T-helper 17 cell (primary cell): ENCODE data around the gene GABBR2. TPM values are rescaled to one million over a fixed set of nuclear protein-coding genes. Genes with fewer than 3 reads are reported as not detected.

Source experiments
- ATAC-seq: fragments of 150-1000 bp; cut with Tn5 transposase; 2 replicates; pipeline ENCODE4 v1.10.0; 2021; ENCODE audit warnings: mild to moderate bottlenecking, moderate library complexity
- DNase-seq, 3 donors: peaks; one replicate each; pipeline versions ENCODE4 v3.0.0 to v3.0.0-alpha.2; 2020 to 2021
- H3K9me3 ChIP-seq: one replicate; pipeline ENCODE4 v1.7.0; 2013; ENCODE audit warnings: low read length, mild to moderate bottlenecking; ENCODE audit not compliant: control insufficient read depth, poor library complexity, severe bottlenecking
- H3K27ac Mint-ChIP-seq: one replicate; pipeline ENCODE4 v1.8.0; 2022; ENCODE audit warnings: mild to moderate bottlenecking, moderate library complexity, mixed read lengths
- H3K27me3 Mint-ChIP-seq: one replicate; pipeline ENCODE4 v1.8.0; 2022; ENCODE audit warnings: mixed read lengths
- H3K36me3 Mint-ChIP-seq: one replicate; pipeline ENCODE4 v1.8.0; 2022; ENCODE audit warnings: low read depth, mixed read lengths
- H3K4me1 Mint-ChIP-seq: one replicate; pipeline ENCODE4 v1.8.0; 2022; ENCODE audit warnings: mild to moderate bottlenecking, mixed read lengths
- H3K4me3 Mint-ChIP-seq: one replicate; pipeline ENCODE4 v1.8.0; 2022; ENCODE audit warnings: mild to moderate bottlenecking, moderate library complexity, mixed read lengths
- total RNA-seq, 4 donors: library from RNA in 2 of 4; stranded (reverse) in 2 of 4; gene quantifications; one replicate each; pipeline ENCODE4 v1.2.3 and lab custom pipeline; 2022 to 2026

Gene GABBR2
- total RNA-seq, 2 donors from 2014 or later: not detected

DNA sequence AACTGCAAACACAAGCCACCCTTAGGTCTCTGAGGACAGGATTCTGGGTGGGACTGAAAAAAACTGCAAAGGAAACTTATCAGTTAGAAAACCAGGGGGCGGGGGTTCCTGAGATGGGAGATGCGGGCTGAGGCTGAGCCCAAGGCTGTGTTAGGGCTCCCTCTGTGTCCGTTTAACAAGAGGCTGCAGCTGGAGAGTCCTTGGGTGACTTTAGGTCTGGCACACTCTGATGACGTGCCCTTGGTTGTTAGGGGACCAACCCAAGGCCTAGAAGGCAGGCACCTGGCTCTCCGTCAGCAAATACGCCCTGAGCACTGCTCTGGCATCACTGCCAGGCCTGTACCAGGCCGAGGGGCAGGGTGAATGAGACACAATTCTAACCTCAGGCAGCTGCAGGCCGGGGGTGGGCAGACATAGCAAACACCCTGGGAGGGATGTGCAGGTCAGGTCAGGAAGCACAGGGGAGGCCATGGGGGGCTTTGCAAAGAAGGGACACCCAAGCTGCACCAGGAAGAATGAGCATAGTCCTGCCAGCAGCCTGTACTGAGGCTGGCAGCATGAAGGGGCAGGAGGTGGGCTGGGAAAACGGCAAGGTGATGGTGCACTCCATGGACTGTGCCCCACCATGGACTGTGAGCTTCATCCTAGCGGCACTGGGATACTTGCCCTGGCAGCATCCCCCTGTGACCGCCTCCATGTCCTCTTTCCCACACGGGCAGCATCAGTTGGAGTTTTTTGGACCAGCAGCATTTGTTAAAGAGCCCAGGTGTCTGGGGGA lies 137.9 kb downstream of the GABBR2 start:
- Mint-ChIP-seq H3K4me3 (no peak overlapping the region), H3K4me1 (peaks cover 11% of the 10 kb centered on the region), H3K36me3 (no peaks in the 10 kb centered on the region), H3K27ac (no peak overlapping the region), H3K27me3 (peaks cover 29% of the 10 kb centered on the region)
- DNase-seq: no peak
- no peak for ATAC-seq
- no peaks in the 10 kb centered on the region for H3K9me3 ChIP-seq

DNA sequence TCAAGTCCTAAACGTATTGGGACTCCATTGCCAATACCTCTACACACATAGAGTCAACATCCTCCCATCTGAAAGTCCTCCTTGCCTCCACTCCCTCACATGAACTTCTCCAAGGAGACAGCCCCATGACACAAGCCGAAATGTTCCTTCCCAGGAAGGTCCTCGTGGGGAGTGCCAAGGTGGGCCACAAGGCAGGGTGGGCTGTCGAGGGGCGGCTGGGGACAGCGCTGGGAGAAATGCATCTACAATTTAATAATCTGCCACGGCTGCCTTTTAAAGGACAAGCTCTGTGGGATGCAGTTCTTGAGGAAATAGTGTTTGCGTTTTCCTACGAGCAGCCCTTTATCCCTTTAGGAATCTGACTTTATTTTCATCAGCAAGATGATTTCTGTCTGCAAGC lies 138.7 kb downstream of the GABBR2 start:
- Mint-ChIP-seq H3K4me1 (peaks cover 3% of the 10 kb centered on the region), H3K4me3 (no peak overlapping the region), H3K27me3 (peaks cover 33% of the 10 kb centered on the region), H3K27ac (no peak overlapping the region), H3K36me3 (no peaks in the 10 kb centered on the region)
- no peak for ATAC-seq
- DNase-seq: no peak
- no peaks in the 10 kb centered on the region for H3K9me3 ChIP-seq

DNA sequence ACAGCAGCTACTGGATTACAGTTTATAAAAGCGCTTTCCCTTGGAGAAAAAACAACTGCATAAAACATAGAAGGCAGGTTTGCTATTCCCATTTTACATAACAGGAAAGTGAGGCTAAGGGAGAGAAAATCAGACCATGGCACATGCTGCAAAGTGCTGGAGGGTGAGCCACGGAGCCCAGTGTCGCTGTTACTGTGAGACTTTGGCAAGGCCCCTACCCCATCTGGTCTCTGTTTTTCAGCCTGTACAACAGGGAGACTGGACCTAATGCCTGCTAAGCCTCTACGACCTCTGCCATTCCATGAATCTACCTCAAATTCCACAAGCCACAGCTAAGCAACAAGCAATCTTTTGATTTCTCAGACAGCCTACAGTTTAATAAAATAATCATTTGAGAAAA lies 139.2 kb downstream of the GABBR2 start:
- Mint-ChIP-seq H3K27me3 (peaks cover 38% of the 10 kb centered on the region), H3K4me1 (peaks cover 2% of the 10 kb centered on the region), H3K27ac (no peak overlapping the region), H3K4me3 (no peak overlapping the region), H3K36me3 (no peaks in the 10 kb centered on the region)
- DNase-seq: no peak
- no peaks in the 10 kb centered on the region for H3K9me3 ChIP-seq
- no peak for ATAC-seq

DNA sequence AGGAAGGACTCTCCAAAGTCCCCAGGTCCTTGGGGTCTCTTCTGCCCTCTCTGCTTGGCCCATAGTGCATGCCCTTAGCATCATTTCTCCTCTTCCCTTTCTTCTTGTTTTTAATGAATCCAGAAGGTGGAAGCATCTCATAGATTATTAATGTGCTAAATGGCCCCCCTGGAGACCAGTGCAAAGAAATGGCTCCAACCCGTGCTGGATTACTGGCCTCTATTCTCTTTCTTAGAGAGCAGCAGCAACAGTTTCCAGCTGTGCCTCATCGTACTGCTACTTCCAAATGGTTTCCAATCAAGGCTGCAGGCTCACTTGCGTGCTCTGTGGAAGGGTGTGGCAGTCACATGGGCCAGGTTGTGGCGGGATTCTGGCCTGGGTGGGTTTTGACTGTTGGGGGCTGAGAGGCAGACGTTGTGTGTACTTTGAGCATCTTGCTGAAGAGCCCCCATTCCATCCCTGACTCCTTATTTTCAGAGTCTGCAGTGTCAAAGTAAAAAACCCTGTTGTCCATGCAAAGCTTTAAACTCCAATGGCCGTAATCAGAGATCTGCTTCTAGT lies 139.7 kb downstream of the GABBR2 start:
- peaks cover 2% of the 10 kb centered on the region for H3K4me1 Mint-ChIP-seq
- no peak for ATAC-seq
- H3K9me3 ChIP-seq: no peaks in the 10 kb centered on the region
- H3K27ac Mint-ChIP-seq: no peak overlapping the region
- H3K27me3 Mint-ChIP-seq: peaks cover 43% of the 10 kb centered on the region
- H3K36me3 Mint-ChIP-seq: no peaks in the 10 kb centered on the region
- no peak overlapping the region for H3K4me3 Mint-ChIP-seq
- no peak for DNase-seq

DNA sequence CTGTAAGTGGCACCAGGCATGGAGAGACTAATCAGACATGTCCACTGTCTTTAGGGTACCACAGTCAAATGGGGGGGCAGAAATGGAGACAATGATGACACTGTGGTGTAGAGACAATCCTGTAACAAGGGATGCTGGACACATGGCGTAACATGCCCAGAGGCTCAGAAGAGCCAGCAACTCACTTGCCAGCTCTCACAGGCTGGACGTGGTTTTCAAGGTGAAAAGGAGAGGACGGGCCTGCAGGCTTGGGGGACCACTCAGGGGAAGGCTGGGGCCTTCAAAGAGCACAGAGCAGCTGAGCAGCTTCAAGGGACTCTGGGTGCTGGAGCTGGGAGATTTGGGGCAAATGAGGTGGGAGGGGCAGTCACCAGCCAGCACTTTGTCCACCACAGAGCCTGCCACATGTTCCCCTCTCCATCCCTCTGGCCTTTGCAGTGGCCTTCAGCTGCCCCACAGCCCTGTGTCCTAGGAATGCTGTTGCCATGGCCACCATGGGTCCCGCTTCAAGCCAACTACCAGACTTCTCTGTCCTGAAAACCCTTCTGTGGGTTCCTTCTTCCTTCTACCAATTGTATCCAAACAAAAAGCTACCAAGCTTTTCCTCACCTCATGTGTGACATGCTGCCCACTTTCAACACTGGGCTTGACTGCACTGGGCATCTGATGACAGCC lies 140.4 kb downstream of the GABBR2 start:
- no peak overlapping the region for H3K4me3 Mint-ChIP-seq
- DNase-seq: no peak
- peaks cover 2% of the 10 kb centered on the region for H3K4me1 Mint-ChIP-seq
- no peaks in the 10 kb centered on the region for H3K36me3 Mint-ChIP-seq
- ATAC-seq: no peak
- H3K27ac Mint-ChIP-seq: no peak overlapping the region
- H3K27me3 Mint-ChIP-seq: peaks cover 45% of the 10 kb centered on the region
- no peaks in the 10 kb centered on the region for H3K9me3 ChIP-seq

DNA sequence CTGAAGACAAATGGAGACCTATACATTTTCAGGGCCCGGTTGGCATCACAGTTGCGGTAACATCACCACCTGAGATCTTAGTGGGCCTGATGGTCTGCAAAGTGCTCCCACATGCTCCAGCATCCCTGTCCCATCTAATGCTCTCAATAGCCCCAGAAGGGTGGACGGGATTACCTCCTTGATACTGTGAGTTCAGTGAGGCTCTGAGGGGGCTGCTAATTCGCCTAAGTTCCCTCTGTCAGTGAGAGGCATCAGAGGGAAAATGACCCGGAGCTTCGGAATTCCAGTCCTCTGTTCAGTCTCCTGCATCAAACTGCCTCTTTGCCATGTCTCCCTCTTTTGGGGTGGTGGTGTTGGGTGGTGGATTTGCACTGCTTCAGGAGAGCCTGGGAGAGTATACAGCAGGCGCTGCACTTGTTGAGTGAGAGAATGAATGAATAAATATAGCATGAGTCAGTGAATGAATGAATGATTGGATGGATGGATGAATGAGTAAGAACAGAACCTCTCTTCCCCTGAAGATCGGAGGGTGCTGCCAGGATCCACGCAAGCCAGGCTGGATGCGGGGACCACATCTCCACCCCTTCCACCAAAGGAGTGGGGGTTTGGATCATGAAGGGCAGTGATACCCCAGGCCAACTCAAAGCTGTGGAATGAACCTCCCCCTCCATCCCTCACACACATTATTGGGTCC lies 141.0 kb downstream of the GABBR2 start:
- H3K4me1 Mint-ChIP-seq: peaks cover 1% of the 10 kb centered on the region
- peaks cover 45% of the 10 kb centered on the region for H3K27me3 Mint-ChIP-seq
- no peaks in the 10 kb centered on the region for H3K36me3 Mint-ChIP-seq
- H3K27ac Mint-ChIP-seq: no peak overlapping the region
- H3K4me3 Mint-ChIP-seq: no peak overlapping the region
- ATAC-seq (no peak), DNase-seq (no peak)
- no peaks in the 10 kb centered on the region for H3K9me3 ChIP-seq

DNA sequence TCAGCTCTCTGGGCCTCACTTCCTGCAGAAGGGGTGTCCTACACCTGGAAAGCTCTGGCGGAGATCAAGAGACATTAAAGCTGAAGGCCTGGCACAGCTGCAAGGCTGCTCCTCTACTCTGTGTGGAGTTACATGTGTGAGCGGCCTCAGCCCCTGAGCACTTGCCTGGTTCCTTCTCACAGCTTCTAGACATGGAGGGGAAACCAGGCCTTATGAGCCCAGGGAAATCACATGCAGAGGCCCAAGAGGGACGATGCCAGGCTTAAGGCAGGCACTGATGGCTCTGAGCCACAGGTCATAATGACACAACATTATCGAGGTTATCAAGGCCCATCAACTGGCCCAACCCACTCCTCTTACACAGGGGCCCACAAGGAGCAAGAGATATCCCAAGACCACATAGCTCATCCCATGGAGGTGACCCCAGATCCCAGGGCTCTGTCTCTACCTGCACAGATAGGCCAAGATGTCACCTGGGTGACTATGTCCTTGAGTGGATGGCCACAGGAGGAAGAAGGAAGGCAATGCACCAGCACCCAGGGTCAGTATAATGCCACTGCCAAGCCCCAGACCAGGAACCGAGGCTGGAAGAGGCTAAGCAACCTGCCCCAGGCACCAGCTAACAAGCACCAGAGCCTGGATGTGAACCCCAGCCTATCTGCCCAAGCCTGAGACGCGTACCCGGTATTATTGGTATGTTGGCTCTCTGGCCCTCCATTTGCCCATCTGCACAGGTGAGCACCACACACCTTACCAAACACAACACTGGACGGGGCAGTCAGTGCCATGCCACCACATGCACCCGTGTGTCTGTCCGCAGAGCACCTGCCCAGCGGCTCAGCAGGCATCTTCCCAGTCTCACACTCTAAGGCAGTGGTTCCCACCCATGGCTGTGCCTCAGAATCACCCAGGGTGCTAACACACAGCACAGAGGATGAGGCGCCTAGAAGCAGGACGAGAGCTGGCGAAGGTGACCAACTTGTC lies 143.3 kb downstream of the GABBR2 start:
- Mint-ChIP-seq H3K27ac (no peak overlapping the region), H3K4me3 (no peak overlapping the region), H3K27me3 (peaks cover 33% of the 10 kb centered on the region), H3K4me1 (no peaks in the 10 kb centered on the region), H3K36me3 (peaks cover 3% of the 10 kb centered on the region)
- ATAC-seq: no peak
- no peaks in the 10 kb centered on the region for H3K9me3 ChIP-seq
- DNase-seq: no peak

DNA sequence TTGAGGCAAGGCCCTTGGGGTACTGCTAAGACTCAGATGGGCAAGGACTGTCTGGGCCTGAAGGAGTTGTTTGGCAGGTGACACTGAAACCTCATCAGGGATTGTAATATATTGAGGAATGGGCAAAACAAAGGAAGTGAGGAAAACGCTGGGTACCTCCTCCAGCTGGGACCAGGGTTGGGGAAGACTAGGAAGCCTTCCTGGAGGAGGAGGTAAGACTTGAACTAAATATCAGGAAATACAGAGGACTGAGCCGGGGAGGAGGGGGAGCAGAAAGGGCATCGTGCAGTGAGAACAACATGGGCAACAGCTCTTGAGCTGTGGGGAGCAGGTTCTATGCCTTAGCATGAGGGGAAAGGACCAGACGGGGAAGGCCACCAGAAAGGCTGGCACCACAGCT lies 144.0 kb downstream of the GABBR2 start:
- Mint-ChIP-seq H3K27me3 (peaks cover 33% of the 10 kb centered on the region), H3K36me3 (peaks cover 3% of the 10 kb centered on the region), H3K4me3 (no peak overlapping the region), H3K27ac (no peak overlapping the region), H3K4me1 (no peaks in the 10 kb centered on the region)
- ATAC-seq (no peak), DNase-seq (no peak)
- no peaks in the 10 kb centered on the region for H3K9me3 ChIP-seq

DNA sequence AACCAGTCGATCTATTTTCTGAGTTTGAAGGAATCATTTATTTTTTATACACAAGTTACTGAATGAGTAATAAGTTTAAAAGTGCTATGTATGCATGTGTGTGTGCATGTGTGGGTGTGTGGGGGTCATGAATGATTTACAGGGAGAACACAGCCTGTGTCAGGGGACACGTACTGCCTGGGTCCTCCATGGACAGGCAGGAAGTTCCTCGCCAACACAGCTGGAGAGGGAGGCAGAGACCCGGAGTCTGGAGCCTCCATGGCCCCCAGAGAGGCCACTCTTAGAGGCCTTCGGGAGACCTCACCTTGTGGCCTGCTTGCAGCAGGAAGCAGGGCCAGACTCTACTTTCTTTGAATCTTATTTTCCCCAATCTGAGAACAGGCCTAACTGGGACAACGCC lies 144.7 kb downstream of the GABBR2 start:
- H3K27ac Mint-ChIP-seq: no peak overlapping the region
- H3K4me3 Mint-ChIP-seq: no peak overlapping the region
- no peaks in the 10 kb centered on the region for H3K4me1 Mint-ChIP-seq
- DNase-seq (no peak), ATAC-seq (no peak)
- peaks cover 32% of the 10 kb centered on the region for H3K27me3 Mint-ChIP-seq
- H3K9me3 ChIP-seq: no peaks in the 10 kb centered on the region
- peaks cover 3% of the 10 kb centered on the region for H3K36me3 Mint-ChIP-seq

DNA sequence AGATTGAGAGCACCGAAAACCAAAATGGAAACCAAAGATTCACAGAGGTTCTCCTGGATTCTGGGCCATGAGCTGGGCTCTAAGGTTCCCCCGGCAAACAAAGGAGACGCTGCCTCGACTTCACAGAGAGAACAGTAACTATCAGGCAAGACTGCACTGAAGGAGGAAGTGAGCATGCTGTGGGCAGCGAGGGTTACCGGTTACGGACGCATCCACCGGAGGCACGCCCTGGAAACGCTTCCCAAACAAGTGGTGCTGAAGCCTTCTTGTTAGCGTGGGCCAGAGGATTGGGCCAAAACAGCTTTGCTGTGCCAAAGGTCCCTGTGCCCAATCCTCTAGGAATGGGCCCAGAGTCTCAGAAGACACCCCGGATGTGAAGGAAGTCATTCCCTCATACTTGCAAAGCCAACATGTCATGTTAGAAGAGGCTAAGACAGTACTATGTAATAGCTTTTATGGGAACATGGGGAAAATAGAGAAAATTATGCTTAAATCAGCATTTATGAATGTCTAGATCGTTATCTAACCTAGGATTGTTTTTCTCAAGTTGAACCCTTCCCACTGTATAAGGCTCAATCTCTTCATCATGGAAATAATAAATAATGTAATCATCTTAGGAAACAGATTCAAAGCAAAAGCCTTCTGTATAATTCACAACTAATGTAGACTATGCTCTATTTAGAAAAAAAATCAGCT lies 145.4 kb downstream of the GABBR2 start:
- DNase-seq (no peak), ATAC-seq (no peak)
- no peaks in the 10 kb centered on the region for H3K9me3 ChIP-seq
- no peak overlapping the region for H3K4me3 Mint-ChIP-seq
- peaks cover 3% of the 10 kb centered on the region for H3K36me3 Mint-ChIP-seq
- no peaks in the 10 kb centered on the region for H3K4me1 Mint-ChIP-seq
- H3K27me3 Mint-ChIP-seq: peaks cover 25% of the 10 kb centered on the region
- H3K27ac Mint-ChIP-seq: no peak overlapping the region

DNA sequence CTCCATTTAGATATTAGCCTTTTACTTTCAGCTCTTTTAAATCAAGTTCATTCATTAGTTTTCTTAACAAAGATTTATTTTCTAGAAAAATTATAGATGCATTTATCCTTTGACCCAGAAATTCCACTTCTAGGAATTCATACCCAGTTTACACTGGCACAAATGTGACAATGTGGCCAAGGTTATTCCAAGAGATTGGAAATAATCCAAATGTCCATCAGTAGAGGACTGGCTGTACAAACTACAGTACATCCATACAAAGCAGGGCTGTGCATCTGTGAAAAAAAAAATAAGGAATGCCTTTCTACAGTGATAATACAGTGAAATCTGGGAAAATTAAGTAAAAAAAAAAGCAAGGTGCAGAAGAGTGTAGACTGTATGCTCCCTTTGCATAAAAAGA lies 149.2 kb downstream of the GABBR2 start:
- Mint-ChIP-seq H3K36me3 (peaks cover 3% of the 10 kb centered on the region), H3K27me3 (peaks cover 27% of the 10 kb centered on the region), H3K4me3 (no peak overlapping the region), H3K4me1 (peaks cover 4% of the 10 kb centered on the region), H3K27ac (no peak overlapping the region)
- no peaks in the 10 kb centered on the region for H3K9me3 ChIP-seq
- no peak for ATAC-seq
- no peak for DNase-seq

DNA sequence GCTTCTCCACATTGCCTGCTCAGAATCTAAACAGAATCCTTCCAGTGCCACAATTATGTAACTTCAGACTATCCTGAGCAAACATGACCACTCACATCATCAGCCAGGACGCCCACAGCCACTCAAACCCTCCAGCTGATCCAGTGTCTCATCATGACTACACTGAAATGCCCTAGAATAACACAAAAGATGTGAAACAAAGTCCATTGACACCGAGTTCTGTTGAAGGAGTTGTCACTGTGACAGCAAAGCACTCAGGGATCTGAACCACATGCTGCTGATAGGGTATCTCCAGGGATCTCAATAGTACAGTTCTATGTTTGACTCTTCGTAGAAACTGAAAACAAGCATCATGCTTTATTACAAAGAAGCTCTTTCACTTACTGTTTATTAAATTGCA lies 150.2 kb downstream of the GABBR2 start:
- H3K9me3 ChIP-seq: no peaks in the 10 kb centered on the region
- ATAC-seq (no peak), DNase-seq (no peak)
- peaks cover 4% of the 10 kb centered on the region for H3K4me1 Mint-ChIP-seq
- no peak overlapping the region for H3K4me3 Mint-ChIP-seq
- peaks cover 3% of the 10 kb centered on the region for H3K36me3 Mint-ChIP-seq
- H3K27ac Mint-ChIP-seq: no peak overlapping the region
- peaks cover 25% of the 10 kb centered on the region for H3K27me3 Mint-ChIP-seq
